A549 (cell line): ENCODE results near the gene IPO11. TPM values are rescaled to one million over a fixed set of nuclear protein-coding genes. Genes with fewer than 3 reads are reported as not detected.

Experiments
- ATAC-seq, 2 experiments: fragments of 200-7000 bp in 1 of 2; fragments of >200 bp in 1 of 2; cut with Nextera tagmentation in 1 of 2; cut with Tn5 transposase in 1 of 2; 3 replicates each; pipeline versions ENCODE4 v1.8.0 to v1.9.1; 2018 to 2020; ENCODE audit warnings: mild to moderate bottlenecking in 1 of 2, moderate library complexity in 1 of 2
- CTCF ChIA-PET: fragments of 300-600 bp; sonication (Branson Sonifier 250); formaldehyde crosslinking; extraction: SDS; loops from one replicate; lab custom pipeline; 2021; ENCODE audit warnings: antibody characterized with exemption, inconsistent platforms; lab: Yijun Ruan, JAX
- POLR2A ChIA-PET: fragments of 350-600 bp; formaldehyde crosslinking; extraction: SDS; loops from one replicate; lab custom pipeline; 2021; ENCODE audit warnings: antibody characterized with exemption, inconsistent platforms; lab: Yijun Ruan, JAX
- DNase-seq, 2 experiments: peaks; one replicate each; pipeline versions ENCODE4 v3.0.0 to v3.0.0-alpha.2; 2011 to 2016; ENCODE audit warnings: low read depth in 1 of 2, low spot score in 1 of 2
- FAIRE-seq: peaks from 2 replicates; lab custom pipeline; 2011; peaks lifted over from hg19 to GRCh38; lab: Jason Lieb, UNC
- H3K27ac ChIP-seq, 2 experiments: fragments of >200 bp; sonication (Bioruptor Twin); formaldehyde crosslinking; 3 replicates each; pipeline ENCODE4 v1.5.1; 2016 to 2017
- H3K4me1 ChIP-seq: fragments of >200 bp; sonication (Bioruptor Twin); formaldehyde crosslinking; 3 replicates; pipeline ENCODE4 v1.6.1; 2016
- H3K4me2 ChIP-seq: fragments of >200 bp; sonication (Bioruptor Twin); formaldehyde crosslinking; 3 replicates; pipeline ENCODE4 v1.6.1; 2016
- H3K4me3 ChIP-seq: fragments of >200 bp; sonication (Bioruptor Twin); formaldehyde crosslinking; 3 replicates; pipeline ENCODE4 v1.5.1; 2016
- H3K9me3 ChIP-seq: fragments of >200 bp; sonication (Bioruptor Twin); formaldehyde crosslinking; 3 replicates; pipeline ENCODE4 v1.6.1; 2016
- CEBPB ChIP-seq, 2 experiments: fragments of >200 bp in 1 of 2; sonication (Bioruptor Twin) in 1 of 2; formaldehyde crosslinking in 1 of 2; IDR thresholded peaks; 2 replicates each; pipeline ENCODE4 v1.6.1; 2012 to 2016
- EHF ChIP-seq: fragments of 250-450 bp; sonication (Bioruptor Pico); IDR thresholded peaks from 2 replicates; pipeline ENCODE4 v1.5.0; 2020; ENCODE audit warnings: mild to moderate bottlenecking
- EHMT2 ChIP-seq: fragments of 200-600 bp; sonication (generic); IDR thresholded peaks from 2 replicates; pipeline ENCODE4 v1.6.1; 2016; ENCODE audit warnings: antibody characterized with exemption, low read depth, mild to moderate bottlenecking, moderate library complexity
- HDAC2 ChIP-seq: fragments of 200-600 bp; sonication (generic); IDR thresholded peaks from 2 replicates; pipeline ENCODE4 v1.6.1; 2016
- HEYL ChIP-seq: fragments of 250-450 bp; sonication (Bioruptor Pico); IDR thresholded peaks from 2 replicates; pipeline ENCODE4 v1.8.0; 2021; ENCODE audit warnings: mild to moderate bottlenecking, moderate library complexity
- HOXB5 ChIP-seq: fragments of 250-450 bp; sonication (Bioruptor Pico); IDR thresholded peaks from 2 replicates; pipeline ENCODE4 v1.5.0; 2020; ENCODE audit warnings: mild to moderate bottlenecking, moderate library complexity
- JUN ChIP-seq, 2 experiments: fragments of >200 bp; sonication (Bioruptor Twin); formaldehyde crosslinking; IDR thresholded peaks; 2 replicates in 1 of 2; 3 replicates in 1 of 2; pipeline ENCODE4 v1.6.1; 2016 to 2017
- NFE2L2 ChIP-seq: fragments of 150-350 bp; conservative IDR thresholded peaks from 2 replicates; pipeline ENCODE4 v1.6.1; 2014; ENCODE audit warnings: low read length
- NPAS2 ChIP-seq: fragments of 250-450 bp; sonication (Bioruptor Pico); IDR thresholded peaks from 2 replicates; pipeline ENCODE4 v1.8.0; 2022; ENCODE audit warnings: mild to moderate bottlenecking, moderate library complexity, borderline replicate concordance
- PHF8 ChIP-seq: fragments of 200-600 bp; sonication (generic); IDR thresholded peaks from 2 replicates; pipeline ENCODE4 v1.6.1; 2016; ENCODE audit warnings: low read depth, mild to moderate bottlenecking, antibody characterized with exemption, moderate library complexity, borderline replicate concordance
- POLR2A ChIP-seq: IDR thresholded peaks from 2 replicates; pipeline ENCODE4 v1.6.1; 2012; ENCODE audit warnings: mild to moderate bottlenecking, low read length
- RCOR1 ChIP-seq: fragments of 150-350 bp; IDR thresholded peaks from 2 replicates; pipeline ENCODE4 v1.6.1; 2014; ENCODE audit warnings: antibody characterized with exemption, low read length, low read depth
- RFX5 ChIP-seq: fragments of 450-650 bp; IDR thresholded peaks from 2 replicates; pipeline ENCODE4 v1.7.1; 2014; ENCODE audit warnings: antibody characterized with exemption, mild to moderate bottlenecking, moderate library complexity
- SMC3 ChIP-seq: fragments of >200 bp; sonication (Bioruptor Twin); formaldehyde crosslinking; IDR thresholded peaks from 3 replicates; pipeline ENCODE4 v1.6.1; 2018; ENCODE audit warnings: inconsistent platforms
- ZNF302 ChIP-seq: fragments of 250-450 bp; sonication (Bioruptor Pico); IDR thresholded peaks from 2 replicates; pipeline ENCODE4 v1.9.0; 2021; ENCODE audit warnings: inconsistent platforms, mild to moderate bottlenecking, moderate library complexity
- ZSCAN20 ChIP-seq: fragments of 250-450 bp; sonication (Bioruptor Pico); IDR thresholded peaks from 2 replicates; pipeline ENCODE4 v1.8.0; 2022; ENCODE audit warnings: mild to moderate bottlenecking, moderate library complexity
- WGBS: methylation state at CpG from one replicate; pipeline ENCODE4 v1.1.6; 2017; ENCODE audit errors: missing lambda C conversion rate; 5-methylcytosine and 5-hydroxymethylcytosine counted together
- polyA plus RNA-seq, 4 experiments: library from polyadenylated mRNA; depleted of rRNA in 3 of 4; stranded (reverse); fragments of >200 nt; fragmentation: RNase III in 1 of 4; extraction: RNeasy Plus Mini Kit Qiagen cat#74134 plus additional on column Dnase treatment in 1 of 4; gene quantifications; 2 replicates in 3 of 4; 3 replicates in 1 of 4; pipeline ENCODE4 v1.2.3, GENCODE V29; 2011 to 2017
- TF ChIP-seq, protein P1 (sequence below): fragments of >200 bp; sonication (Bioruptor Twin); formaldehyde crosslinking; IDR thresholded peaks from 3 replicates; pipeline ENCODE4 v1.6.1; 2016
- TF ChIP-seq, protein P2 (sequence below): fragments of 150-350 bp; IDR thresholded peaks from 2 replicates; pipeline ENCODE4 v1.6.1; 2014; ENCODE audit warnings: low read depth, mild to moderate bottlenecking, low read length
- TF ChIP-seq, protein P3 (sequence below): fragments of 250-450 bp; sonication (Bioruptor Pico); IDR thresholded peaks from 2 replicates; pipeline ENCODE4 v1.5.0; 2021; ENCODE audit warnings: mild to moderate bottlenecking, moderate library complexity, borderline replicate concordance
- TF ChIP-seq, protein P4 (sequence below): fragments of 250-450 bp; sonication (Bioruptor Pico); IDR thresholded peaks from 2 replicates; pipeline ENCODE4 v1.5.0; 2020; ENCODE audit warnings: low read depth, mild to moderate bottlenecking, moderate library complexity

Gene IPO11
- polyA plus RNA-seq, 2 of the 4 experiments (the other 2 are of a cell fraction): 20.7 to 33.0 TPM

GRCh38 chr5:62555930-62556329 is 143.4 kb downstream of the IPO11 start (continued):
- TF ChIP-seq, protein P1, sequence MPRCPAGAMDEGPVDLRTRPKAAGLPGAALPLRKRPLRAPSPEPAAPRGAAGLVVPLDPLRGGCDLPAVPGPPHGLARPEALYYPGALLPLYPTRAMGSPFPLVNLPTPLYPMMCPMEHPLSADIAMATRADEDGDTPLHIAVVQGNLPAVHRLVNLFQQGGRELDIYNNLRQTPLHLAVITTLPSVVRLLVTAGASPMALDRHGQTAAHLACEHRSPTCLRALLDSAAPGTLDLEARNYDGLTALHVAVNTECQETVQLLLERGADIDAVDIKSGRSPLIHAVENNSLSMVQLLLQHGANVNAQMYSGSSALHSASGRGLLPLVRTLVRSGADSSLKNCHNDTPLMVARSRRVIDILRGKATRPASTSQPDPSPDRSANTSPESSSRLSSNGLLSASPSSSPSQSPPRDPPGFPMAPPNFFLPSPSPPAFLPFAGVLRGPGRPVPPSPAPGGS: no peak
- TF ChIP-seq HOXB5: no peak
- TF ChIP-seq ZSCAN20 (CRISPR knock-in tag): no peak
- no peak for TF ChIP-seq CEBPB (IDR thresholded peaks at IDR 0.05)
- TF ChIP-seq ZNF302: no peak
- TF ChIP-seq, protein P2, sequence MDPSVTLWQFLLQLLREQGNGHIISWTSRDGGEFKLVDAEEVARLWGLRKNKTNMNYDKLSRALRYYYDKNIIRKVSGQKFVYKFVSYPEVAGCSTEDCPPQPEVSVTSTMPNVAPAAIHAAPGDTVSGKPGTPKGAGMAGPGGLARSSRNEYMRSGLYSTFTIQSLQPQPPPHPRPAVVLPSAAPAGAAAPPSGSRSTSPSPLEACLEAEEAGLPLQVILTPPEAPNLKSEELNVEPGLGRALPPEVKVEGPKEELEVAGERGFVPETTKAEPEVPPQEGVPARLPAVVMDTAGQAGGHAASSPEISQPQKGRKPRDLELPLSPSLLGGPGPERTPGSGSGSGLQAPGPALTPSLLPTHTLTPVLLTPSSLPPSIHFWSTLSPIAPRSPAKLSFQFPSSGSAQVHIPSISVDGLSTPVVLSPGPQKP: no peak
- TF ChIP-seq PHF8: no peak
- no peak for TF ChIP-seq POLR2A
- TF ChIP-seq EHF (CRISPR knock-in tag): no peak
- no peak for TF ChIP-seq EHMT2

DNA sequence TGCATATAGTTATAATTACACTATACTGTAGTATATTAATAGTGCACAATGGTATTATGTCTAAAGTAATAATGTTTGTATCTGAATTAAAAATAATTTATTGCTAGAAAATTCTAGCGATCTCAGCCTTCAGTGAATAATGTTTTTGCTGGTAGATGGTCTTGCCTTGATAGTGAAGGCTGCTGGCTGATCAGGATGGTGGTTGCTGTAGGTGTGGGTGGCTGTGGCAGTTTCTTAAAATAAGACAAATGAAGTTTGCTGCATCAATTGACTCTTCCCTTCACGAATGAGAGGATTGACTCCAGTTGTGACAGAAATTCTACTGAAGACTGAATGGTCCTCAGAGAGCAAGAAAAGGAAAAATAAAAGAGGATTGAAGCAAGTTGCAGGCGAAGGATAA is 146.4 kb downstream of the IPO11 start:
- ChIA-PET POLR2A (no interaction called here), CTCF (no interaction called here)
- no peak overlapping the region for H3K4me3 ChIP-seq
- TF ChIP-seq RFX5: no peak
- TF ChIP-seq EHMT2: no peak
- no peak for TF ChIP-seq NPAS2 (CRISPR knock-in tag)
- no peak for DNase-seq
- no peaks in the 10 kb centered on the region for H3K9me3 ChIP-seq
- no peaks in the 10 kb centered on the region for H3K4me1 ChIP-seq
- H3K4me2 ChIP-seq: no peak overlapping the region
- 87% methylated on average over 3 of the region's 3 CpGs for WGBS
- no peak overlapping the region for H3K27ac ChIP-seq
- no peak for ATAC-seq
- FAIRE-seq: no peak

DNA sequence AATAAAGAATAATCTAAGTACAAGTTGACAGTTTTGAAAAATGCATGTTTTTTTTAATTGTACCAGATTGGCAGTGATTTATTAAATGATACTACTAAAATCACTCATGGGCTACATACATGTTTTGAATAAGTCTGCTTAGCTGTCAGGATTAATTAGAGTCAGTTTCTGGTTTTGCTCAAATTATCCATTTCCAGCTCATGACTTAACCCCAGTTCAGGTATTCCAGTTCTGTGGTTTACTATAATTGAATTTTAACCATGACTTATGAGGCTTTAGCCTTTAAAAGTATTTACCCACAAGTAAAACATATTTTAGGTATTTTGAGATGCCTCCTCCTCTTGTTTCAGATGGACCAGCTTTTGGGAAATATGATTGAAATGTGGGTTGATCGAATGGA is 148.2 kb downstream of the IPO11 start:
- POLR2A ChIA-PET: no interaction called here
- Histone ChIP-seq H3K9me3 (no peaks in the 10 kb centered on the region), H3K27ac (no peak overlapping the region), H3K4me3 (no peak overlapping the region), H3K4me1 (no peaks in the 10 kb centered on the region), H3K4me2 (no peak overlapping the region)
- no peak for DNase-seq
- ATAC-seq: no peak
- CTCF ChIA-PET: no interaction called here
- FAIRE-seq: no peak
- 92% methylated on average over 1 of the region's 1 CpG for WGBS
- no peak for TF ChIP-seq JUN (IDR thresholded peaks at IDR 0.05)
- TF ChIP-seq NFE2L2: no peak
- TF ChIP-seq, protein P3, sequence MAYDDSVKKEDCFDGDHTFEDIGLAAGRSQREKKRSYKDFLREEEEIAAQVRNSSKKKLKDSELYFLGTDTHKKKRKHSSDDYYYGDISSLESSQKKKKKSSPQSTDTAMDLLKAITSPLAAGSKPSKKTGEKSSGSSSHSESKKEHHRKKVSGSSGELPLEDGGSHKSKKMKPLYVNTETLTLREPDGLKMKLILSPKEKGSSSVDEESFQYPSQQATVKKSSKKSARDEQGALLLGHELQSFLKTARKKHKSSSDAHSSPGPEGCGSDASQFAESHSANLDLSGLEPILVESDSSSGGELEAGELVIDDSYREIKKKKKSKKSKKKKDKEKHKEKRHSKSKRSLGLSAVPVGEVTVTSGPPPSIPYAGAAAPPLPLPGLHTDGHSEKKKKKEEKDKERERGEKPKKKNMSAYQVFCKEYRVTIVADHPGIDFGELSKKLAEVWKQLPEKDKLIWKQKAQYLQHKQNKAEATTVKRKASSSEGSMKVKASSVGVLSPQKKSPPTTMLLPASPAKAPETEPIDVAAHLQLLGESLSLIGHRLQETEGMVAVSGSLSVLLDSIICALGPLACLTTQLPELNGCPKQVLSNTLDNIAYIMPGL (CRISPR knock-in tag): no peak
- TF ChIP-seq, protein P4, sequence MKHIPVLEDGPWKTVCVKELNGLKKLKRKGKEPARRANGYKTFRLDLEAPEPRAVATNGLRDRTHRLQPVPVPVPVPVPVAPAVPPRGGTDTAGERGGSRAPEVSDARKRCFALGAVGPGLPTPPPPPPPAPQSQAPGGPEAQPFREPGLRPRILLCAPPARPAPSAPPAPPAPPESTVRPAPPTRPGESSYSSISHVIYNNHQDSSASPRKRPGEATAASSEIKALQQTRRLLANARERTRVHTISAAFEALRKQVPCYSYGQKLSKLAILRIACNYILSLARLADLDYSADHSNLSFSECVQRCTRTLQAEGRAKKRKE (CRISPR knock-in tag): no peak
- TF ChIP-seq ZNF302: no peak
- TF ChIP-seq HDAC2: no peak
- TF ChIP-seq RCOR1: no peak
- no peak for TF ChIP-seq HEYL
- TF ChIP-seq SMC3: no peak
